ENCODE data around the gene ERG.

GRCh38 chr21:38489271-38489652 lies 9.0 kb downstream of the ERG start:
- TF ChIP-seq CTCF (IDR thresholded peaks at IDR 0.05), result no peak
- no peak for TF ChIP-seq POLR2A (IDR thresholded peaks at IDR 0.05)

All from Peyer's patch (tissue), 4 donors.